ENCODE results near the gene FOXA2.
"Not testable (repeated sequence)": the region's sequence is repeated elsewhere in the genome, so short reads cannot be mapped to it uniquely, and the experiment has no call there.

FOXA2 gene

DNA sequence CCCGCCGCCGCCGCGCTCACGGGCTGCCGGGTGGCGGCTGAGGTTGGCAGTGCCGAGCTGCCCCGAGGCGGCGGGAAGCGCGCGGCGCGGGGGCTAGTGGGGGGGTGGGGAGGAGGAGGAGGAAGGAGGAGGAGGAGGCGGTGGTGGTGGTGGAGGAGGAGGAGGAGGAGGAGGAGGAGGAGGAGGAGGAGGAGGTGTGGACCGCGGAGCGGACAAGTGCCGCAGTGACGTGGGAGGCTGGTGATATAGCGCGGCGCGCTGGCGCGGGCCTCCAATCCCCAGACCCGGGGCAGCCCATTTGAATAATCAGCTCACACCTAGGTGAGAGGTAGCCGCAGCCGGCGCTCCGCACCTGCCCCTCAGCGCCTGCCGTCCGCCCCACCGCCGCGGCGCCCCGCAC, at the start of gene FOXA2:
FOXA2 (minus strand) TSS at position 51 of the 400 bp plus-strand sequence. CDS start 294 bp downstream, outside the sequence.
- DNase-seq, result no peak

DNA sequence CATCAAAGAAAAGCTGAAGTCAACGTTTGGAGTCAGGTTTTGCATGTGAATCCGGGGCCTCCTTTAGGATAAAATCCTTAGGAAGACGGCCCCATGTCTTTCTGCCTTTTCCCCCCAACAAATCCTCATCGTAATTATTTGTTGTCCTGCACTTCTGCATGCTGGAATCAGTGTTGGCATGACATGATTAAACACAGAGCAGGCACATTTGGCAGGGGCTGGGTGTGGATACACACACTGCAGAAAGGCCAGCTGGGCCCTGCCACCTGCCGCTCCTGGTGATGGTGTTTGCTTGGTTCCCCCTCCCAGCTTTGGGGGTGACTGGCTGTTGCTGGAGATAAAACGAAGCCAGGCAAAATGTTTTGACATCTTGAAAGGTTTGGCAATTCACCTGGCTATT, 46.3 kb upstream of the FOXA2 start:
- no peak for DNase-seq

- DNase-seq, result no peak
These were observed 45.6 kb upstream of the FOXA2 start for GRCh38 chr20:22629927-22630326.

- DNase-seq, result no peak
These were observed 45.1 kb upstream of the FOXA2 start for GRCh38 chr20:22629447-22629846.

- no peak for DNase-seq
These were observed 42.1 kb upstream of the FOXA2 start for GRCh38 chr20:22626496-22626895.

- DNase-seq, result no peak
These were observed 38.8 kb upstream of the FOXA2 start for GRCh38 chr20:22623211-22623610.

- DNase-seq, result no peak
These were observed 36.0 kb upstream of the FOXA2 start for GRCh38 chr20:22620342-22620741.

DNA sequence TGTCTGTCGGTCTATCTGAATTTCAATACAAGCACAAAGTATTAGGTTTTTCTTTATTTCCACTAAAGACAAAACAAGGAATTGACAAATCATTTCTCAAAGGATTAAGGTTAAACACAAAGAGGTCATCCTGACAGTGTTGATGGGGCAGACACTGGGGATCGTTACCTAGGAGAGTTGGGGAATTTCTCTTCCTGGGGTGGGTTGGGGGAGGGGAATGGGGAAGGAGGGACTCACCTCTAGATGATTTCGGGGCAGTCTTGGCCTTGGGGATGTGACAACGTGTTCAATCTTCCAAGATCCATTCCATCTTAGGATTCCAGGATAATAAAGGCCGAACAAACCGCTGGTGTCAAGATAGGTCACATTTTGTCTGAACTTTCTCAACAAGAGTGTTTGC, 35.4 kb upstream of the FOXA2 start:
- no peak for DNase-seq

- no peak for DNase-seq
These were observed 34.9 kb upstream of the FOXA2 start for GRCh38 chr20:22619272-22619671.

DNA sequence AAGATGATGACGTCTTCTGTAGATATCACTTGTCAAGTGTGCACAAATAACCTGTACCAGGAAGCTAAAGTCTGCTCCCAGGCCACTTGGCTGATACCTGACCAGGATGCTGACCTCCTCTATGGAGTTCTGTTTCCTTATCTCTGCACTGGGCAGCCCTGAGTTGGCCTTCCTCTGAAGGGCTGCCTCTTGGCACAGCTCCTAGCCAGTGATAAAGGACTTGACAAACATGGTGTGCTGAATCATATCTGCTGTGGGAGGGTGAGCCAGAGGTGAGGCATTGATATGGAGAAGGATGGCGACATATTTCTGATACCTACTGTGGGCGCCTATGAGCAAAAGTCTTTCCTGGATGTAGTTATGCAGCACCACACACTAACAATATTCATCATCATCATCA, 32.8 kb upstream of the FOXA2 start:
- DNase-seq, result no peak

GRCh38 chr20:22616551-22616950, 32.2 kb upstream of the FOXA2 start:
- DNase-seq, result no peak

DNA sequence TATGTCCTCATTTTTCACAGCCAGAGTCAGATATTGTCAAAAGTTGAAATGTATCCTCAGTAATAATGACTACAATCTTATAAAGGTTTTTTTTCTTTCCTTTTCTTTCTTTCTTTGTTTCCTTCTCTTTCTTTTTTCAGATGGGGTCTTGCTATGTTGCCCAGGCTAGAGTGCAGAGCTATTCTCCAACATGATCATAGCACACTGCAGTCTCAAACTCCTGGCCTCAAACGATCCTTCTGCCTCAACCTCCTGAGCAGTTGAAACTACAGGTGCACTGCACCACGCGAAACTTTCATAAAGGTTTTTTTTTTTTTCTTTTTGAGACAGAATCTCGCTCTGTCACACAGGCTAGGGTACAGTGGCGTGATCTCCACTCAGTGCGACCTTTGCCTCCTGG, 31.1 kb upstream of the FOXA2 start:
- DNase-seq, result no peak

DNA sequence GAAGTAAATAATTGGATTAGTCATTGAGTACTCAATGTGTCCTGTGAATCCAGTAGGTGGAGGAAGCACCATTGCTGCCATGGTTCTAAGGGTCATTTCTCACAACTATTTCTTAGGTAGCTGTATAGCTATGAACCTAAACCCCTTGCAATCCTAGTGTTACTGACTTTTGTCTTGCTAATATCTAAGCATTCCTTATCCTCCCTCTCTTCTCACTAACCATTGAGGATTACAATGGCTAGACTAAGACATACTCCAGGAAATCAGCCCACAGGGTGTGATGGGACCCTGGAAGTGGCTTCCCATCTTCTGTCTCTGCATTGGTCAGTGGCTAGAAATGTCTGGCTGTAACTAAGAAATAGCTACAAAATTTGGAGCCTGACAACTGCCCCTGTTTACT, 27.3 kb upstream of the FOXA2 start:
- no peak for DNase-seq

DNA sequence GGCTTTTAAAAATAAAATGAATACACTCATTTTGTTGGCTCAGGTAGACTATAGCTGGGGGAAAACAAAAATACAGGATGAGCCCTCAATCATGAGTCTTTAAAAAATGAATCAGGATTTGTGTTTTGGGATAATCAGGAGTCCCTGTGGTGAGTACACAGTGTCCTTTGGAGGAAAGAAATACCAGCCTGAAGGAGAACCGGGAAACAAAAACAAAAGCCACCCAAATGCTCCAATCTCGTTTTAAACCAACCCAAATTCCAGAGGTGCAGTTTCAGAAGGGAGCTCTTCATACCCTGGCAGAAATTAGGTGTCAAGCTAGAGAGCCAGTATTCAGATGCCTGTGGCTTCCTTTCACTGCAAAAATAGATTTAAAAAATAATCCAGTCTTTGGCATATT, 23.3 kb upstream of the FOXA2 start:
- DNase-seq, result no peak

DNA sequence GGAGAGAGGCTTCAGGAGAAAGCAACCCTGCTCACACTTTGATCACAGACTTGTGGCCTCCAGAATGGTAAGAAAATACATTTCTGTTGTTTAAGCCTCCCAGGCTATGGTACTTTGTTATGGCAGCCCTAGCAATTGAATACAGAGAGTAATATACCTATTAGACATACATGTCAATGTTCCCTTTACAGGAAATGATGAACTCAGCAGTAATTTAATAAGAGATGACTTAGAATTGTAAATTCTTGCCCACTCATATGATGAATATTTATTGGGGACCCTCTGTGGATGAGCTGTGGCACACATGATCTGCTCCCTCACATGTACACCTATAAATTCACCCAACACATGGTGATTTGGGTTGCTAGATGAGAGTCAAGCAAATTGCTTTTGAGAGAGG, 20.4 kb upstream of the FOXA2 start:
- no peak for DNase-seq

- DNase-seq, result no peak
These were observed 17.2 kb upstream of the FOXA2 start for GRCh38 chr20:22601361-22602141.

DNA sequence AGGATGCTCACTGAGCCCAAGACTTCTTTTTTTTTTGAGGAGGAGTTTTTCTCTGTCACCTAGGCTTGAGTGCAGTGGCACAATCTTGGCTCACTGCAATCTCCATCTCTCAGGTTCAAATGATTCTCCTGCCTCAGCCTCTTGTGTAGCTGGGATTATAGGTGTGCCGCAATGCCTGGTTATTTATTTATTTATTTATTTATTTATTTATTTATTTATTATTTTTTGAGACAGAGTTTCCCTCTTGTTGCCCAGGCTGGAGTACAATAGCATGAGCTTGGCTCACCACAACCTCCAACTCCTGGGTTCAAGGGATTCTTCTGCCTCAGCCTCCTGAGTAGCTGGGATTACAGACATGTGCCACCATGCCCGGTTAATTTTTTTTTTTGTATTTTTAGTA, 14.9 kb upstream of the FOXA2 start:
- not testable (repeated sequence) for DNase-seq

DNA sequence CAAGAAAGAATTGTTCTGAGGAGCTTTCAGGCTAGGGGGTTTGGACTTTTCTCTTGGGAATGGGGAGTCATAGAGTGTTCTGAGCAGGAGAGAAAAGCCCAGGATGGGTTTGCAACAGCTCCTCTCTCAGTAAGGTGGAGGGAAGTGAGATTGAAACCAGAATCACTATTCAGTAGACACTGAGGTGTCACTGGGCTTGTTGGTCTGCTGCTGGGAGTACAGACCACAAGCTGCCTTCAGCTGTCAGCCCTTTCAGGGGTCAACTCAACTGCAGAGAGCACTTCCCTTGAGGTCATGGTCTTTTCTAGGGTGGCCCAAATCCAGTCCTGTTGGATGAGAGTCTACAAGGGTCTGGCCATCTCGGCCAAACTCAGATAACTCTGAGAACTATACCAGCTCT, 12.9 kb upstream of the FOXA2 start:
- no peak for DNase-seq

DNA sequence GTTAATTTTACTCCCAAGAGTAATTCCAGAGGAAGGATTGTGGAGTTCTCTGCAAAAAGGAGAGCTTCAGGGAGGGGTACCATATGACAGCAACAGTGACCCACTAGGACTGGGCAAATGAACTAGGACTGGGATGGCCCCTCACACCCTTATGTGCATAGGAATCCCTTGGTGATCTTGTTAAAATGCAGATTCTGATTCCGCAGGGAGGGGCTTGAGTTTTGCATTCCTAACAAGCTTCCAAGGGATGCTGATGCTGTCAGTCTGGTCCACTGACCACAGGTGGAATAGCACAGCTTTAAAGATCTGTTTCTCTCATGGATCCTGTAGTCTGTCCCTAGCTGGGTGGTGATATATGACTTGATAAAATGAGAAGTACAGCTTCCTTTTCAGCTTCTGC, 6.3 kb upstream of the FOXA2 start:
- no peak for DNase-seq

DNA sequence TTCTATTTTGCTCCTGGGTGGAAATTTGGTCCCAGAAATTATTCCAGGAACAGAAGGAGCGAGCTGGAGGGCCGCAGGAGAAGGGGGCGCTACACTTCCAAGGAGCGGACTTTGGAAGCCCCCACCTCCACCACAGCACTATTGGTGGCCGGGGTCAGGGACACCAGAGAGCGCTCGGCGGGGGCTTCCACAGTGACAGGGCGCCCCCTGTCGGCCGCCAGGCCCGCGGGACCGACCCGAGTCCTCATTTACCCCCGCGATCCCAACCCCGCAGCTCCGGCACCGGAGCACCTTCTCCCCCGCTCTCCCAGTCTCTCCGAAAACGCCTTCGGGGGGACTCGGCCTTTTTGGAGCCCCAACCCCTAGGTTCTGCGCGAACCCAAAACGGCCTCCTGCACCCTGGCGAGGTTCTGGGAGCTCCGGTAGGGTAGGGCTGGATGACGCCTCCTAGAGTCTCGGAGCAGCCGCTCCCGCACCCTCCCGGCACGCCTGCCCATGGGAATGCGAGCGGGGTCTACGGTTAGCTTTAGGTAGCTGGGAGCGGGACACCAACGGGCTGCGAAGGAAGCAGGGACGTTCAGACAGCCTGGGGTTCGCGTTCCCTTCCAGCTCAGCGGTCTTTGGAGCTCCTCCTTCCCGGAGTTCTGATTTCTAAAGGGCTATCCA, 2.4 kb upstream of the FOXA2 start:
- no peak for DNase-seq

GRCh38 chr20:22585786-22586493, 1.6 kb upstream of the FOXA2 start:
- no peak for DNase-seq

- no peak for DNase-seq
These were observed 782 bp upstream of the FOXA2 start for GRCh38 chr20:22584922-22585785.

Data from cortex of kidney (tissue), 1 donor.